Glomerular visceral epithelial cell (primary cell): ENCODE measurements around the gene TENT4A.
"Not testable (repeated sequence)": the region's sequence is repeated elsewhere in the genome, so short reads cannot be mapped to it uniquely, and the experiment has no call there.

Experiments used
- DNase-seq: peaks from one replicate; pipeline ENCODE4 v3.0.0-alpha.2; 2016; ENCODE audit errors: extremely low spot score

The TENT4A gene

DNA sequence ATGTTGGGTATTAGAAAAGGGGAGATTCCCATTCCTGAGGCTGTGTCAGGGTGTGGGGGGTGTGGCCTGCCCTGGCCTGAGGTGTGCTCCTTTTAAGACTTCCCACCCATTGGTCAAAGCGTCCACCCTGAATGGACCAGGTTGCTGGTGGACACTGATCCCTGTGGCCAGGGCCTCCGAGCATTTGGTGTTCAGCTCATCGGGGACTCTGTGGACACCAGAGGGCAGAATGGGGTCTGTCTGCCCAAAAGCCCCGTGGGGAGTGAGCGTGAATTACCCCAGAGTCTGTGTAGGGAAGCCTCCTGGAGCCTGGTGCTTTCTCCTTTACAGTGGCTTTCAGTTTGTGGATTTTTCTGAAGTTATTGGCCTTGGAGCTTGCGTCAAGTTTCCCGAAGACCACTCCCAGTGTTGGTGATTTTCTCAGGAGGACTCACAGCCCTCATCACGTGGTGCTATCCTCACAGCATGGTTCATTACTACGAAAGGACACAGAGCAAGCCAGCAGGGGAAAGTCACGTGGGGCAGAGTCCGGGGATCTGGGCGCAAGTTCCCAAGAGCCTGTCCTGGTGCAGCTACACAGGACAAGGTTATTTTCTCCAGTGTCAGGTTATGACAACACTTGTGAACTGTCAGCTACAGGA is 55.5 kb downstream of the TENT4A start:
- DNase-seq: no peak

DNA sequence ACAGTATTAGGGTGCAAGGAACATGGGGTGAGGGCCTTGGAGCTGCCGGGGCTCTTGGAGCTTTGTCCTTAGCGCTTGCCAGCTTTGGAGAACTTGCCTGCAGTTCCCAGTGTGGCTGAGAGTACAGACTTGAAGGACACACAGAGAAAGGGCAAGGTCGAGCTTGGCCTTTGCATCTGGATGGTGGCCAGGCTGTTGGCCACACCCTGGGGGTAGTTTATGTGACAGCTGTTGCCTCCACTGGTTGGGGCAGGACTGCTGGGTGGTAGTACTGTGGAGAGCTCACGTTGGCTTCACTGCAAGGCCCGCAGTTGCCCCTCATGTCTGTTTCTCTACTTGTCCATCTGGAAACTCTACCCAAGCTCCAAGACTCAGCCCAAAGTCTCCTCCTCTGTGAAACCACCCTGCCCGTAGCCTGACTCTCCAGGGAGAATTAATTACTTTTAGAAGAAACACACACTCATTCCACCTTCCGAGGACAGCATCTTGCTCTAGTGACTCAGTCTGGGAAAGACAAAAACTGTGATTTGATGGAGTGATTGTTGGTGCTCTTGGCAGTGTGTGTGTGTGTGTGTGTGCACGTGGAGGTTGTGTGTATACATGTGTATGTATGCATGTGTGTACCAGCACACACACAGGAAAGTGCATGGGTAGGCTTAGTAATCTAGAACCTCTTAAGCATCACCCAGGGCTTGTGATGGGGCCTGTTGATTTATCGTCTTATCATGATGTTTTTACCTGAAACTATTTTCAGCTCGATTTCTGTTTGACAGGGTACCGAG is 57.8 kb downstream of the TENT4A start:
- no peak for DNase-seq

DNA sequence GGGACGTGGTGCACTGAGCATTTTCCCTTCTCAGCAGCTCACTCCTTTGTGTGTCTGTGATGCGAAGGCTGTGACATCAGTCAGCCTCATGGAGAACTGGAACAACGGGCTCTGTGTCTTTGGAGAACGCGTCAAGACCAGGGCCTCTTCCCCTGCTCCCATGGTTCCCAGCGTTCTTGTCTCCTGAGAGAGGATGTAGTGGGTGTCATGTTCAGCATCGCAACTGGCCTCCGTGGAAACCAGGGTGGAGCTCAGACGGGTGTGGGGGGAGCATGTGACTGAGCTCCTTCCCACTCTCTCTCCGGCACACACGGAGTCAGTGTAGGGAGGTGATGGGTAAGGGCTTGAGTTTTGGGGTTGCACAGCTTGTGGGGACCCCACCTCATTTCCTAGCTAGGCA is 59.7 kb downstream of the TENT4A start:
- no peak for DNase-seq

DNA sequence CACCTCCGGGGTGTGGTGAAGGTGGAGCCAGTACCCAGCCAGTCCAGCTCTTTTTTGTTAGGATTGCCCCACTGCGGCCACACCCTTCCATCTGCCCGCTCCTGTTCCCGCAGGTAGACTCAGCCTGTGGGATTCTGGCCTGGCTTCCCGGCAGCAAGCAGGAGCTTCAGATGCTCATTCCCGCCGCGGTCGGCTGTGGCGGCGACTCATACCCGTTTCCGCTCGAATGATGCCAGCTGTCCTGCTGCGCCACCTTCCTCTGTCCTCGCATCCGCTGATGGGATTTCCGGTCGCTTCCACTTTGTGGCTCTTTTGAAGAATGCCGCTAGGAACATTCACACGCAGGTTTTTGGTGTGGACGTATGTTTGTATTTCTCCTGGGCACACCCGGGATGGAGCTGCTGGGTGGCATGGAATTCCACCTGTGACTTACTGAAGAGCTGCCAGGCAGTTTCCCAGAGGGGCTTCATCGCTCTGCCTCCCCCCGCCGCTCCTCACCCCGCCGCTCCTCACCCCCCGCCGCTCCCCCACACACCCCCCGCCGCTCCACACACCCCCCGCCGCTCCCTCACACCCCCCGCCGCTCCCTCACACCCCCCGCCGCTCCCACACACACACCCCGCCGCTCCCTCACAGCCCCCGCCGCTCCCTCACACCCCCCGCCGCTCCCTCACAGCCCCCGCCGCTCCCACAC is 60.3 kb downstream of the TENT4A start:
- DNase-seq: no peak

DNA sequence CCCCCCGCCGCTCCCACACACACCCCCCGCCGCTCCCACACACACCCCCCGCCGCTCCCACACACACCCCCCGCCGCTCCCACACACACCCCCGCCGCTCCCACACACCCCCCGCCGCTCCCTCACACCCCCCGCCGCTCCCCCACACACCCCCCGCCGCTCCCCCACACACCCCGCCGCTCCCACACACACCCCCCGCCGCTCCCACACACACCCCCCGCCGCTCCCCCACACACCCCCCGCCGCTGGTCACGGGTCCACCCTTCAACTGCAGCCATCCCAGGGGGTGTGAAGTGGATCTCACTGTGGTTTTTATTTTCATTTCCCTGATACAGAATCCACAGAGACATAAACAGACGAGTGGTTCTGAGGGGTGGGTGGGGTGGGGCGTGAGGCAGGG is 61.0 kb downstream of the TENT4A start:
- not testable (repeated sequence) for DNase-seq

DNA sequence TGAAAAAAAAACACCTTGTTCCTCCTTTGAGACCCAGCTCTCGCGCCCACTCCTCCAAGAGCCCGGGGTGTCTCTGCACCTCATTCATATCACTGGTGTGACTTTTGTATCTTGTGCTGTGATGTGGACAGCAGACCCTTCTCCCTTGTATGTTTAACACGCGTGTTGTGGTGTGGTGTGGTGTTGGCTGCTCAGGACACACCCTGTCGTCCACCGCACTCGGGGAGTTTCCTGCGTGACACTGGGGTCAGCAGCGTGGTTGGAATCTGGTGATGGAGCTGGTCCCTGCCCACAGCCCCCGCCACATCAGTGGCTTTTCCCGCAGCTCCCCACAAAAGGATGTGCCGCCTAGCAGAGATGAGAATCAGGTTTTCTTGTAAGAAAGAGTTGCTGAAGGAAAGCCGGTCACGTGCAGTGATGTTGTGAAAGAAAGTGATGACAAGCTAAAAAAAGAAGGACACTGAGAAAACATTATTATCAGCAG is 61.5 kb downstream of the TENT4A start:
- no peak for DNase-seq

DNA sequence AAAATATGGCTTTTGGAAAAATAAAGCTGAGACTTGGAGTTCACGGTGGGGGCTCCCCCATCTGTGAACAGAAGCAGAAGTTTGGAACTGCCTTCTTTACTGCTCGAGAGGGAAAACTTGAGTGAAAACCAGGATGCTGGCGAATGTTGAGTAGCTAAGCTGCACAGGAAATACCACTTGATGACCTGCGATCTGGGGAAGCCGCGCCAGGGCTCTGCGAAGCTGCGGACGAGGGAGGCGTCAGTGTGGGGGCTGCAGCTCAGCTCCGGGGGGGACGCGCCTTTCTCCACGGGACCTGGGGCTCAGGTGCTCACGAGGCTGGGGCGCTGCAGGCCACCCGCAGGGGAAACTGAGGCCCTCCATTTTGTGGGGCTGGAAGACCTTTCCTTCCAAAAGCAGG is 62.3 kb downstream of the TENT4A start:
- DNase-seq: no peak

DNA sequence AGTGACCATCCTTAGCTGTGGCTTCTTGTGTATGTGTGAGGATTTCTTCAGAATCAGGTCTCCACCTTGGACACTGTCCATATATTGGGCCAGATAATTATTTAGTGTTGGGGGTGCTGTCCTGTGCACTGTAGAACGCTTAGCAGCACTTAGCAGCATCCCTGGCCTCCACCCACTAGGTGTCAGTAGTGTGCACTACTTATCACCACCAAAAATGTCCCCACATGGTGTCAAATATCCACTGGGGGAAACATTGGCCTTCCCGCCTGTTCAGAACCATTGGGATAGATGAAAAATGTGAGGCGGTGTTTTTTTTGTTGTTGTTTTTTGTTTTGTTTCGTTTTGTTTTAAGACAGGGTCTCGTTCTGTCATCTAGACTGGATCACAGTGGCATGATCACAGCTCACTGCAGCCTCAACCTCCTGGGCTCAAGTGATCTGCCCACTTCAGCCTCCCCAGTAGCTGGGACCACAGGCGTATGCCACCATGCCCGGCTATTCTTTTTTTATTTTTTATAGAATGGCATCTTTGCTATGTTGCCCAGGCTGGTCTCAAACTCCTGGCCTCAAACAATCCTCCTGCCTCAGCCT is 67.7 kb downstream of the TENT4A start:
- DNase-seq: peak; percentile 21

DNA sequence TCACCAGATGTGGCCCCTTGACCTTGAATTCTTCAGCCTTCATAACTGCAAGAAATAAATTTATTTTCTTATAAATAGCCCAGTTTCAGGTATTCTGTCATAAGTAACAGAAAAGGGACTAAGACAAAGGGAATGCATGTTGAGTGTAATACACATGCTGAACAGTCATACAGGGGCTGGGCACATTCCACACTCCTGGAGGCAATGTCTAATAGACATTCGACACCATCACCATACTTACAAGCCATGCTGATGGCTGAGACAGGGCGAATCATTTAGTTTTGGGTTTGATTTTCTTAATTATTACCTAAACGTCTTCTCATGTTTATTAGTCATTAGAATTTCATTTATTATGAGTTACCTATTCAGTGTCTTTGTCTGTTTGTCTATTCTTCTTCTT is 68.5 kb downstream of the TENT4A start:
- DNase-seq: no peak

DNA sequence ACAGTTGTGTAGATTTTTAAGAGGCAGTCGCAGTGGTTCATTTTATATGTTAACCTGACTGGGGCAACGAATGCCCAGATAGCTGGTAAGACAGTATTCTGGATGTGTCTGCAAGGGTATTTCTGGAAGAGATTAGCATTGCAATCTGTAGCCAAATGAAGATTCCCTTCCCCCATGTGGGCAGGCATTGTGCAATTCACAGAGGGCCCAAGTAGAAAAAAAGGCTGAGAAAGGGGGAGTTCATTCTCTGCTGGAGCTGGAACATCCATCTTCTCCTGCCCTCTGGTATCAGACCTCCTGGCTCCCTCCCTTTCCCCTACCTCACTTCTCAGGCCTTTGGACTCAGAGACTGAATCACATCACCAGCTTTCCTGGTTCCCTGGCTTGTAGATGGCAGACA is 70.6 kb downstream of the TENT4A start:
- no peak for DNase-seq

DNA sequence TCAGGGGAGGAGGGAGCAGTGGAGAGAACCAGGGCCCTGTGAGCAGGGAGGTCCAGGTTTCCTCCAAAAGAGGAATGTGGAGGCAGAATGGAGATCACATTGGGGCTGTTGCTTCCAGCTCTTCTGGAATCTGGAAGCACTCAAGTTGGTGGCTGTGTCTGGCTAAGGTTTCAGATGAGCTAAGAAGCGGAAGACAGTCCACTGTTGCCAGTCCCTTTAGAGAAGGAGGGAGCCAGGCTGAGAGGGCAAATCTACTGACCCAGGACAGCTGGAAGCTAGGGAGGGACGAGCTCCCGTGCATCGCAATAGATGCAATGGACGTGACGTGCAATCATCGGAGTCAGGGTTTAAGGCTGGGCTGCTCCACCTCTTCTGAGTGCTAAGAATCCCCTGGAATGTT is 71.2 kb downstream of the TENT4A start:
- no peak for DNase-seq

DNA sequence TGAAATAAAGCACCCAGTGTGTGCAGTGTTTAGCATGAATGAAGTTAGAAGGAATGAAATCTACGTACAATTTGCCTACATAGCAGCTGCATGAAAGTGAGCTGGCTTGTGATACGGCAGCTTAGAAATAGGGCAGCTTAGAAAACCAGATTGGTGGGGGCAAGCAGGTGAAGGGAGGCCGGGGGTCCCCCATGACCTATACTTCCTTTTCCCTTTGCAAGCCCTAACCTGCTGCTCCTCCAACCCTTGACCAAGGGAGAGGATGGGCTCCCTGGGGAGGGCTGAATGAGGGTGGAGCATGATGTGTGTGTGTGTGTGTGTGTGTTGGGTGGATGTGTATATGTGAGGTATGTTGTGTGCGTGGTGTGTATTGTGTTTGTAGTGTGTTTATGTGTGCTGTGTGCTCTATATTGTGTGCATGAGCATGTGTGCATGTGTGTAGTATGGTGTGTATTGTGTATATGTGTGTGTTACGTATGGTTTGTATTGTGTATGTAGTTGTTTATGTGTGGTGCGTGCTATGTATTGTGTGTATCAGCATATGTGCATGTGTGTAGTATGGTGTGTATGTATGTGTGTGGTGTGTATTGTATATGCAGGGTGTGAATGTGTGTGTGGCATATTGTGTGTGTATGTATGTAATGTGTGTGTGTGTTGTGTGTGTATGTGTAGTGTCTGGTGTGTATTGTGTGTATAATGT is 72.1 kb downstream of the TENT4A start:
- DNase-seq: no peak

DNA sequence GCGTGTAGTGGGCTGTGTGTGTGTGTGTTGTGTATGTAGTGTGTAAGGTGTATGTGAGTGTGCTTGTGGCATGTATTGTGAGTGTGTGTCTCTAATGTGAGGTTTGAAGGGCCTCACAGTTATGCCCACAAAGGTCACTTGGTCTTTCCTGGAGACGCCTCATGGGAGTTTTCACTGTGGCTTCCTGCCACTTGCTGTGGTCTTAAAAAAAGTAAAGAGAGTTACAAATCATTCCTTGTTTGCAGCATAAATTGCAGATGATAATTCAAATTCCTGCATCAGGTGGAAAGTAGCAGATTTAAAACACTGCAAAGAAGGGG is 72.6 kb downstream of the TENT4A start:
- DNase-seq: no peak

DNA sequence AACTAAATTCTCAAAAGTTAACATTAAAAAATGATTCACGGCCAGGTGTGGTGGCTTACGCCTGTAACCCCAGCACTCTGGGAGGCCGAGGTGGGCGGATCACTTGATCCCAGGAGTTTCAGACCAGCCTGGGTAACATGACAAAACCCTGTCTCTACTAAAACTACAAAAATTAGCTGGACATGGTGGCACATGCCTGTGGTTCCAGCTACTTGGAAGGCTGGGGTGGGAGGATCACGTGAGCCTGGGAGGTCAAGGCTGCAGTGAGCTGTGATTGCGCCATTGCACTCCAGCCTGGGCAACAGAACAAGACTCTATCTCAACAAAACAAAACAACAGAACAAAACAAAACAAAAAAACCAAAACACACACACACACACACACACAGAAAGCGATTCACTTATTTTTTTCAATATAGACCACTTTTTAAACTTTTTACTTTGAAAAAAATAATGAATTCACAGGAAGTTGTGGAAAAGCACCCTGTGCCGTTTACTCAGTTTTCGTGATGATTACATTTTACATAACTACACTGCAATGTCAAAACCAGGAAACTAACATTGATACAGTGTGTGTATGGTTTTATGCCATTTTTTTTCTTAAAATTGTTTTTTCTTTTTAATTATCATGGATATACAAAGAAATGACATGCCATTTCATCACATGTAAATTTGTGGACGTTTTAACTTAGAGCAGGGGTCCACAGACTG is 73.7 kb downstream of the TENT4A start:
- no peak for DNase-seq

DNA sequence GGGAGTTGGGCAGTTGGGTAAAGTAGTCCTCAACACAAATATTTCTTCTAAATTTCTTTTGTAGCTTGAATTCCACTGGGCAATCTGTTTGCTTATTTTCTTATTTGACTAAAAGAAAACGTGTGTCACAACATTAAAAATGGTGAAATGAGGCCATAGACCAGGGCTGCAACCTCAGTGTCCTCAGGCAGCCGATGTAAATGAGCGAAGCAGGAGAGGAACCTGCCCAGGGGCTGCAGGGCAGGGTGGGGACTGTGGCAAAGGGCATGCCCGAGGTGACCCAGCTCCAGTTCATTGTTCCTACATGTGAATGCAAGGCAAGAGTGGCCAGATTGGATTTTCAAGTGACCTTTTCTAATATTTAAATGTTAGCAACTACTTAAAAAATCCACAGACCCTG is 74.7 kb downstream of the TENT4A start:
- no peak for DNase-seq

DNA sequence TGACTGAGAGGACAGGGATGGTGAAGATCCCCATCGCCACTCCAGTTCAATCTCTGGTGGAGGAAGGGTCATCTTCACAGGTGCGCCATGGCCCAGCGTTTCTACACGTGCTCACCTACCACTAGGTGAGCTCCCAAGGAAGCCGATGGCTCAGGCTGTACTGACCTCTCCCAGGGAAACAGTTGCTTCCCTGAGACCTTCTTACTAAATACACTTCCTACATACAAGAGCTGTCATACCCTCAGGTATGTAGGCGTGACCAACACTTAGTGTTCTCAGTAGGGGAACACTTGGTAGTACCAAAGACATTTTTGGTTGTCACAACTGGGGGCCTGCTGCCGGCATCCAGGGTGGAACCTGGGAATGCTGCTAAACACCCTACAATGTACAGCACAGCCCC is 75.2 kb downstream of the TENT4A start:
- no peak for DNase-seq

DNA sequence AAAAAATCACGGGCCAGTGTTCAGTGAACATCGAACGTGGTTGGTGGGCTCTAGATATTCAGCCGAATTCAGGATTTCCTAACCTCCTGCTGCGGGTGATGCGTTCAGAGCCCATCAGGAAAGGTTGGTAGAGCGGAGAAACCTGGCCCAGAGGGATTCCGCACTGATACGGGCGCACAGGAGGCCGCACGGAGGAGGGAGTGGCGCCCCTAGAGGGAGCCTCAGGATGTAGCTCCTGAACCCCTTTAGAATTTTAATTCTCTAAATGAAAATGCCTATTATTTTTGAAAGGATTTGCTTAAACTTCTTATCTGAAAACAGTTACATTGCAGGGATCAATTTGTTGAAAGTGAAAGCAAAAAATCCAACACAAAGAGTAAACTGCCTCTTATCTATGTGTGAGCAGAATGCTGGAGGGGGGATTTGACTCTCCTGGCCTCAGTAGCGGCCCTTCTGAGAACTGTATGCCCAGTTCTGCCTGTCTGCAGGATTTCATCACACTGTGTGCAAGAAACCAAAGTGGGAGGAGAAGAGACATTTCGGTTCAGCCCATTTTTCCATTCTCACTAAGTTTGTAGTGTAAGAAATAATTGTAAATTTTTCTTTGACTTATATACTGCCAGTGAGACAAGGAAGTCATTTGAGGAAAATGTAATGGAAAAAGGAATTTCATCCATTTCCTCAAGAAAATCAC is 75.9 kb downstream of the TENT4A start:
- no peak for DNase-seq

DNA sequence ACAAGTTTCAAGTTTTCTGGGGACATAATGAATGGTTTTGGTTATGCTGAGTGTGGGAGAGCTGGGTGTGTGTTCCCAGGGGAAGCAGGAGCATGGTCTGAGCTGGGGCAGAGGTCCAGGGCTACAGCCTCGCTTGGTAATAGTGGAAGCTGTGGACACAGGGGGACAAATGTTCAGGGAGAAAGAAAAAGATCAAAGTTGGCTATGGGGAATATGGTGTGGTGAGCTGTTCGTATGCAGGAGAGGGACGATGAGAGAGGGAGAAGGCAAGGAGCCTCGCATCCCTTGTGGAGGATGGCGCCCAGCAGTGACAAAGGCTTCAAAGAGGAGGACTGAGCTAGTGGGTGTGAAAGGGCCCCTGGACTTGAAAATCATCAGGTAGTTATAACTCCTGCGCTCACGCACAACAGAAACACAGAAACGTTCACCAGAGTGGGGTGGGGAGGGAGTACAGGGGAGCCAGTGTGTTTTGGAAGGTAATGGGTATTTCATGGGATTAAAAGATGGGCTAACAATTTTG is 77.2 kb downstream of the TENT4A start:
- DNase-seq: no peak

DNA sequence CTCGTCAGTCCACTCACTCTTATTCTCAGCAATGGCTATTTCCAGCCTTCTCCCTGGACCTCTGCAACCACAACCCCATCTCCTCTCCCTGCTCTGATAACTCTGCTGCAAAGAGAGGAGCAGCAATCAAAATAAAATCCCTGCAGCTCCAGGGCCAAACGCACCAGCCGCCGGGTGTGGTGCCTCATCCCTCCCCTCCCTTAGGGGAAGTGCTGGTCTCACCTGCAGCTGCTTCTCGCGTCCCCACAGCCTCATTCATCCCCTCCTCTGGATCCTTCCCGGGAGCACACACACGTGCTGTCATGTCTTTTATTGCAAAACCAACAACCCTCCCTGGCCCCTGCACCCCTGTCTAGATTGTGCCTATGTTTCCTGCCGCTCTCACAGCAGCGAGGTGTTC is 77.8 kb downstream of the TENT4A start:
- no peak for DNase-seq

DNA sequence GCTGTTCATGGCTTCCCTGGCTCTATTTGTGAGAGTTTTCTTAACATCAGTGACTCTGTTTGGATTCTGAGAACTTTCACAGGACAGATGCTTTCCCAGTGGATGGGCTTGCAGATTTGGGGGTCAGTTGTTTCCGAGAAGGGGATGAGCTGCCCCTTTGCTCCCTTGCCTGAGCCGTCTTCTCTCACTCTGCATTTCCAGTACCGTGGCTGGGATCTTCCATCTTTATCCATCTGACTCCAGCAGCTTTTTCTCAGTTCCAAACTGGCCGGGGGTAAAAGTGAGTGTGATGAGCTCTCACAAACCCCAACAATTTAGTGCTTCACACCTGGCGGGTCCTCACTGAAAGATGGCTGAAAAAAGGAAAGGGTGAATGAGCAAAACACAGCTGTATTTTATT is 79.1 kb downstream of the TENT4A start:
- no peak for DNase-seq
